ENCODE measurements around the gene LRRC4B. TPM values are rescaled to one million over a fixed set of nuclear protein-coding genes. Genes with fewer than 3 reads are reported as not detected.

Gene LRRC4B
- total and polyA plus RNA-seq, 2 of the 8 experiments (the other 6 are each of a cell fraction or from before 2014, with no cell fraction given), result 13.4 to 21.2 TPM

GRCh38 chr19:50535672-50536187 lies 32.5 kb downstream of the LRRC4B start:
- Histone ChIP-seq H2BK120ac (replicated peaks; ENCODE audit: low read depth, low read length) (no peak overlapping the region), H3K27me3 (replicated peaks in 1 of 4; ENCODE audit: control insufficient read depth in 3 of 4, extremely low read depth in 1 of 4, insufficient read depth in 3 of 4, low read length in 3 of 4) (no peaks in the 10 kb centered on the region), H3K79me1 (ENCODE audit: low read depth, low read length) (no peaks in the 10 kb centered on the region), H3K56ac (replicated peaks; ENCODE audit: insufficient read length, low read depth, low read length) (no peak overlapping the region), H2BK20ac (ENCODE audit: low read length) (no peak overlapping the region), H3K4me1 (replicated peaks in 1 of 4; ENCODE audit: control insufficient read depth in 3 of 4, insufficient read depth in 4 of 4, low read length in 3 of 4) (peaks cover 0 to 5% (median 1%) of the 10 kb centered on the region in 4 experiments; a peak in 3 of 7 replicates), H4K91ac (replicated peaks; ENCODE audit: insufficient read length, low read length) (no peak overlapping the region), H3K27ac (ENCODE audit: low read depth, low read length) (no peak overlapping the region), H2BK5ac (ENCODE audit: low read depth, low read length) (no peak overlapping the region), H4K5ac (ENCODE audit: insufficient read length, low read depth, low read length) (no peak overlapping the region), H3K36me3 (ENCODE audit: control insufficient read depth in 2 of 4, insufficient read depth in 4 of 4, low read length in 3 of 4) (0 out of 8 replicates have a peak, but pooled peaks cover 0 to 3% (median 0%) of the 10 kb centered on the region in 4 experiments), H3K9ac (replicated peaks in 1 of 4; ENCODE audit: extremely low read depth in 1 of 4, low read depth in 3 of 4, low read length in 3 of 4) (no peak overlapping the region), H4K8ac (ENCODE audit: extremely low read depth, insufficient read depth, low read length) (peak overlapping the region; percentile 3; the same call in 1 of the 2 replicates), H3K9me3 (ENCODE audit: insufficient read depth in 2 of 2, low read depth in 1 of 2, low read length in 1 of 2) (peaks cover 0 to 3% of the 10 kb centered on the region in 2 experiments; a peak in 1 of 4 replicates), H3K23ac (ENCODE audit: insufficient read length) (no peak overlapping the region), H3K4me3 (ENCODE audit: extremely low read depth in 1 of 4, insufficient read depth in 2 of 4, low read depth in 3 of 4, low read length in 4 of 4) (no peak overlapping the region), H3K23me2 (ENCODE audit: low read depth, low read length) (no peaks in the 10 kb centered on the region; the same call in 1 of the 2 replicates), H2AK5ac (ENCODE audit: low read depth, low read length) (no peak overlapping the region), H3K4me2 (ENCODE audit: insufficient read depth in 1 of 2, low read depth in 2 of 2, low read length in 2 of 2) (no peak overlapping the region), H3K14ac (ENCODE audit: insufficient read length) (no peak overlapping the region), H3K79me2 (ENCODE audit: control insufficient read depth in 1 of 2, insufficient read depth in 2 of 2, low read length in 2 of 2) (no peaks in the 10 kb centered on the region), H3K4ac (replicated peaks; ENCODE audit: insufficient read length, low read depth, low read length) (no peak overlapping the region), H2BK15ac (ENCODE audit: low read length) (no peak overlapping the region), H4K20me1 (replicated peaks in 1 of 2; ENCODE audit: control insufficient read depth in 1 of 2, insufficient read depth in 2 of 2, low read length in 2 of 2) (peaks cover 0 to 4% of the 10 kb centered on the region in 2 experiments), H2AFZ (ENCODE audit: low read length) (no peak overlapping the region), H2BK12ac (ENCODE audit: low read depth, low read length) (no peak overlapping the region), H3K18ac (ENCODE audit: extremely low read depth, low read length) (no peak overlapping the region)
- POLR2A ChIA-PET (ENCODE audit: partially characterized antibody), result interaction anchor here (1.3 to 1.6 kb wide), 2 partner anchors 49 to 244 kb away, joined by 3 to 4 read pairs; no protein-coding TSS in a partner anchor
- 84% methylated on average over 7 of the region's 11 CpGs; no CpG with 5 or more reads in 1 of the 2 experiments for WGBS, 2 experiments (ENCODE audit: extremely low coverage in 1 of 2, insufficient coverage in 1 of 2, insufficient read length in 1 of 2, insufficient replicate concordance in 2 of 2, low coverage in 1 of 2, low lambda C conversion rate in 2 of 2, missing lambda C conversion rate in 1 of 2)
- no peak for FAIRE-seq
- TF ChIP-seq HDAC6 (IDR thresholded peaks at IDR 0.05; ENCODE audit: low read depth, low read length), result no peak
- DNase-seq (ENCODE audit: low read depth in 1 of 2, low spot score in 2 of 2), result no peak
- CTCF ChIA-PET (ENCODE audit: partially characterized antibody), result interaction anchor here (0.6 to 17.1 kb wide), 18 partner anchors 11 to 1328 kb away, joined by 3 to 269 read pairs (median 10); partner anchors contain the start of genes ASPDH and JOSD2
